Sigmoid colon (tissue), 7 donors: ENCODE data around the gene MUC20. TPM values are rescaled to one million over a fixed set of nuclear protein-coding genes. Genes with fewer than 3 reads are reported as not detected.
"Not testable (repeated sequence)": the region's sequence is repeated elsewhere in the genome, so short reads cannot be mapped to it uniquely, and the experiment has no call there.

Experiments used
- DNase-seq: peaks from one replicate; pipeline ENCODE4 v3.0.0-alpha.2; 2019
- H3K27ac ChIP-seq, 4 donors: fragments of 200-600 bp; sonication (generic); one replicate each; pipeline ENCODE4 v1.5.1; 2016 to 2019; ENCODE audit warnings: mild to moderate bottlenecking in 1 of 4
- H3K27me3 ChIP-seq, 3 donors: fragments of 200-600 bp; sonication (generic); one replicate each; pipeline ENCODE4 v1.5.1; 2019; ENCODE audit warnings: mild to moderate bottlenecking in 1 of 3
- H3K36me3 ChIP-seq, 4 donors: fragments of 200-600 bp; sonication (generic); one replicate each; pipeline ENCODE4 v1.5.1; 2016 to 2019
- H3K4me1 ChIP-seq, 4 donors: fragments of 200-600 bp; sonication (generic); one replicate each; pipeline ENCODE4 v1.5.1; 2017 to 2019
- H3K4me3 ChIP-seq, 4 donors: fragments of 200-600 bp; sonication (generic); one replicate each; pipeline ENCODE4 v1.5.1; 2017 to 2019; ENCODE audit warnings: mild to moderate bottlenecking in 2 of 4, moderate library complexity in 1 of 4
- H3K9me3 ChIP-seq, 4 donors: fragments of 200-600 bp in 3 of 4; sonication (generic) in 3 of 4; one replicate each; pipeline versions ENCODE4 v1.5.1 to v1.6.1; 2013 to 2019
- EP300 ChIP-seq, 4 donors: sonication (generic); formaldehyde crosslinking; IDR thresholded peaks; one replicate each; pipeline ENCODE4 v1.6.1; 2017; ENCODE audit warnings: antibody characterized with exemption in 4 of 4
- POLR2A ChIP-seq, 2 donors: fragments of 450-650 bp; IDR thresholded peaks; one replicate each; pipeline ENCODE4 v1.6.1; 2016; ENCODE audit warnings: antibody characterized with exemption in 2 of 2, mild to moderate bottlenecking in 2 of 2, moderate library complexity in 2 of 2
- POLR2AphosphoS5 ChIP-seq, 4 donors: sonication (generic); formaldehyde crosslinking; IDR thresholded peaks; one replicate each; pipeline ENCODE4 v1.6.1; 2017; ENCODE audit warnings: antibody characterized with exemption in 4 of 4
- WGBS, 2 donors: extraction: QIAGEN DNeasy Blood & Tissue Kit; methylation state at CpG; one replicate each; pipeline ENCODE4 v1.1.7; 2013; 5-methylcytosine and 5-hydroxymethylcytosine counted together
- intact Hi-C: fragments of 100-400 bp; cut with DNase I; formaldehyde crosslinking; loops from one replicate; pipeline ENCODE4 v1.15.1; 2023
- polyA plus RNA-seq, 3 donors: library from polyadenylated mRNA; stranded (reverse); fragments of 200-250 nt; gene quantifications; one replicate each; pipeline ENCODE4 v1.2.3, GENCODE V29; 2013
- total RNA-seq, 4 donors: library from RNA; depleted of rRNA; stranded (reverse); fragments of >200 nt; gene quantifications; one replicate each; pipeline ENCODE4 v1.1.0, GENCODE V29; 2016
- TF ChIP-seq, protein P1 (sequence below), 4 experiments: fragments of 450-650 bp in 3 of 4; fragments of 200-600 bp in 1 of 4; IDR thresholded peaks; one replicate each; pipeline ENCODE4 v1.5.1; 2016 to 2019; ENCODE audit warnings: antibody characterized with exemption in 4 of 4, mild to moderate bottlenecking in 3 of 4, moderate library complexity in 2 of 4
- donor health status: healthy with polysubstance abuse.
- donor health status: Bipolar disorder and iron deficiency.
- donor health status: healthy.

The MUC20 gene
- total and polyA plus RNA-seq, 7 donors: 2.9 to 48.7 (median 11.0) TPM

DNA sequence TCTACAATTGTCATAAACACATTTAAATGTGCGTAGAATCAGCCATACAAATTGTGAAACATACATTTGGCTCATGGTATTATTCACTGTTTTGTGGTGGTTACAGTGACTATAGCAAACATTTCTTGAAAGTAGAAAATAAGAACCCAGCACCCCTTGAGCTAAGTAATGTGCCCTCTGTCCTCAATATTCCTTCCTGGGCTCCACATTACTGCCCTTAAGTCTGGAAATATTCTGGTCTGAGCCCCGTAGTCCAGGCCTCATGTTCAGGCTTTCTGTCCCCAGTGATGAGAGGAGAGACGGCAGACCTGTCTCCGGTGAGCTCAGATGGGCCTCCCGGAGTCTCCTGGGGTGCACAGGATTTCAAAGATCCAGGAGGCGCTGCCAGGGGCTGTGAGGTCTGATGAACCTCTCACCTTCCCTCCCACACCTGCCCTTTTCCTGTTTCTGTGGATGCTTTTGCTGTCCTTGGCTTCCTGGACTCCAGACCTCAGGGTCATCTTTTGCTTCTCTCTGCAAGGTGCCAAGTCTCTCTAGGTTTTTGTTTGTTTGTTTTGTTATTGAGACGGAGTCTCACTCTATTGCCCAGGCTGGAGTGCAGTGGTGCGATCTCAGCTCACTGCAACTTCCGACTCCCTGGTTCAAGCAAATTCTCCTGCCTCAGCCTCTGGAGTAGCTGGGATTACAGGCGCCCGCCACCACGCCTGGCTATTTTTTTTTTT, 8.8 kb upstream of the MUC20 start:
- H3K4me1 ChIP-seq: no peaks in the 10 kb centered on the region
- no peak overlapping the region for H3K4me3 ChIP-seq
- intact Hi-C loops: no loop called here
- H3K27me3 ChIP-seq: no peaks in the 10 kb centered on the region
- WGBS, 2 donors: 88% methylated on average over 12 of the region's 12 CpGs
- H3K36me3 ChIP-seq: peaks cover 10 to 53% (median 19%) of the 10 kb centered on the region in 4 donors
- DNase-seq: no peak
- H3K9me3 ChIP-seq: no peaks in the 10 kb centered on the region
- TF ChIP-seq, protein P1, sequence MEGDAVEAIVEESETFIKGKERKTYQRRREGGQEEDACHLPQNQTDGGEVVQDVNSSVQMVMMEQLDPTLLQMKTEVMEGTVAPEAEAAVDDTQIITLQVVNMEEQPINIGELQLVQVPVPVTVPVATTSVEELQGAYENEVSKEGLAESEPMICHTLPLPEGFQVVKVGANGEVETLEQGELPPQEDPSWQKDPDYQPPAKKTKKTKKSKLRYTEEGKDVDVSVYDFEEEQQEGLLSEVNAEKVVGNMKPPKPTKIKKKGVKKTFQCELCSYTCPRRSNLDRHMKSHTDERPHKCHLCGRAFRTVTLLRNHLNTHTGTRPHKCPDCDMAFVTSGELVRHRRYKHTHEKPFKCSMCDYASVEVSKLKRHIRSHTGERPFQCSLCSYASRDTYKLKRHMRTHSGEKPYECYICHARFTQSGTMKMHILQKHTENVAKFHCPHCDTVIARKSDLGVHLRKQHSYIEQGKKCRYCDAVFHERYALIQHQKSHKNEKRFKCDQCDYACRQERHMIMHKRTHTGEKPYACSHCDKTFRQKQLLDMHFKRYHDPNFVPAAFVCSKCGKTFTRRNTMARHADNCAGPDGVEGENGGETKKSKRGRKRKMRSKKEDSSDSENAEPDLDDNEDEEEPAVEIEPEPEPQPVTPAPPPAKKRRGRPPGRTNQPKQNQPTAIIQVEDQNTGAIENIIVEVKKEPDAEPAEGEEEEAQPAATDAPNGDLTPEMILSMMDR (IDR thresholded peaks at IDR 0.05): no peak
- no peak overlapping the region for H3K27ac ChIP-seq

DNA sequence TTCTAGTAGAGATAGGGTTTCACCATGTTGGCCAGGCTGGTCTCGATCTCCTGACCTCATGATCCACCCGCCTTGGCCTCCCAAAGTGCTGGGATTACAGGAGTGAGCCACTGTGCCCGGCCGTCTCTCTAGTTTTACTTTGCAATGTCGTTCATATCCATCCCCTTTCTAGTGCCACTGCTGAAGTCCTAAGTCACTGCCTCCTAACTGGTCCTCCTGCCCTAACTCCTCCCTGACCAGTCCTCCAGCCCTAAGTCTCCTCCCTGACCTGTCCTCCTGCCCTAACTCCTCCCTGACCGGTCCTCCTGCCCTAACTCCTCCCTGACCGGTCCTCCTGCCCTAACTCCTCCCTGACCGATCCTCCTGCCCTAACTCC, 8.3 kb upstream of the MUC20 start:
- H3K27ac ChIP-seq, H3K4me1 ChIP-seq, H3K9me3 ChIP-seq, intact Hi-C loops, H3K27me3 ChIP-seq, H3K4me3 ChIP-seq, DNase-seq: not testable (repeated sequence)
- 73 to 78% methylated on average over 8 of the region's 8 CpGs for WGBS, 2 donors
- peaks cover 10 to 53% (median 19%) of the 10 kb centered on the region in 4 donors for H3K36me3 ChIP-seq

DNA sequence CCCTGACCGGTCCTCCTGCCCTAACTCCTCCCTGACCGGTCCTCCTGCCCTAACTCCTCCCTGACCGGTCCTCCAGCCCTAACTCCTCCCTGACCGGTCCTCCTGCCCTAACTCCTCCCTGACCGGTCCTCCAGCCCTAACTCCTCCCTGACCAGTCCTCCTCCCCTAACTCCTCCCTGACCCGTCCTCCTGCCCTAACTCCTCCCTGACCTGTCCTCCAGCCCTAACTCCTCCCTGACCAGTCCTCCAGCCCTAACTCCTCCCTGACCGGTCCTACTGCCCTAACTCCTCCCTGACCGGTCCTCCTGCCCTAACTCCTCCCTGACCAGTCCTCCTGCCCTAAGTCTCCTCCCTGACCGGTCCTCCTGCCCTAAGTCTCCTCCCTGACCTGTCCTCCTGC, 7.6 kb upstream of the MUC20 start:
- H3K27ac ChIP-seq, H3K4me3 ChIP-seq, intact Hi-C loops, H3K4me1 ChIP-seq, H3K27me3 ChIP-seq, DNase-seq, H3K9me3 ChIP-seq: not testable (repeated sequence)
- 26 to 35% methylated on average over 8 of the region's 9 CpGs for WGBS, 2 donors
- peaks cover 10 to 51% (median 19%) of the 10 kb centered on the region in 4 donors for H3K36me3 ChIP-seq

GRCh38 chr3:195714380-195715011, 6.3 kb upstream of the MUC20 start:
- Histone ChIP-seq H3K4me3 (no peak overlapping the region), H3K27me3 (no peaks in the 10 kb centered on the region), H3K27ac (no peak overlapping the region), H3K4me1 (no peaks in the 10 kb centered on the region), H3K9me3 (no peaks in the 10 kb centered on the region), H3K36me3 (peaks cover 10 to 37% (median 13%) of the 10 kb centered on the region in 4 donors)
- WGBS, 2 donors: 83 to 85% methylated on average over 6 of the region's 6 CpGs
- DNase-seq: no peak
- intact Hi-C loops: no loop called here
- no peak for TF ChIP-seq EP300 (IDR thresholded peaks at IDR 0.05)
- no peak for TF ChIP-seq POLR2A (IDR thresholded peaks at IDR 0.05)
- TF ChIP-seq, protein P1 (IDR thresholded peaks at IDR 0.05): no peak
- no peak for TF ChIP-seq POLR2AphosphoS5 (IDR thresholded peaks at IDR 0.05)

DNA sequence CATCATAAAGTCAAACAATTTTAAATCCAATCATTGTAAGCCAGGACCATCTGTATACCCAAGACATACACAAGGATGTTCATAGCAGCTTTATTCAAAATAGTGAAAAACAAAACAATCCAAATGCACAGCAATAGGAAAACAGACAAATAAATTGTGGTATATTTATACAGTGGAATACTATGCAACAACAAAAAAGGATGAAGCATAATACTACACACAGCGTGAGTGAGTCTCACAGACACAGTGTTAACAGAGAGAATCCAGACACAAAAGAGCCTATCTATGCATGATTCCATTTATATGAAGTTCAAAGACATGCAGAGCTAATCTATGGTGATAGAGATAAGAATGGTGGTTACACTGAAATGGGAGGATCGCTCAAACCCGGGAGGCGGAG, 5.6 kb upstream of the MUC20 start:
- no peak for DNase-seq
- 68 to 77% methylated on average over 4 of the region's 4 CpGs for WGBS, 2 donors
- no peaks in the 10 kb centered on the region for H3K27me3 ChIP-seq
- H3K27ac ChIP-seq: no peak overlapping the region
- no peak for TF ChIP-seq EP300 (IDR thresholded peaks at IDR 0.05)
- TF ChIP-seq POLR2A (IDR thresholded peaks at IDR 0.05): no peak
- TF ChIP-seq, protein P1 (IDR thresholded peaks at IDR 0.05): no peak
- no peak for TF ChIP-seq POLR2AphosphoS5 (IDR thresholded peaks at IDR 0.05)
- no peak overlapping the region for H3K4me3 ChIP-seq
- intact Hi-C loops: no loop called here
- H3K4me1 ChIP-seq: no peaks in the 10 kb centered on the region
- H3K9me3 ChIP-seq: no peaks in the 10 kb centered on the region
- H3K36me3 ChIP-seq: peaks cover 10 to 31% (median 10%) of the 10 kb centered on the region in 4 donors
